ENCODE results near the gene VPS13C.

VPS13C gene

GRCh38 chr15:62069551-62069950, 9.3 kb upstream of the VPS13C start:
- no peak overlapping the region for H3K4me3 ChIP-seq (ENCODE audit: low read length)
- peaks cover 10% of the 10 kb centered on the region for H3K27me3 ChIP-seq (replicated peaks; ENCODE audit: control insufficient read depth, insufficient read depth, low read length)
- H3K9me3 ChIP-seq (ENCODE audit: control insufficient read depth, low read length) = no peaks in the 10 kb centered on the region
- peaks cover 13% of the 10 kb centered on the region for H3K4me1 ChIP-seq (ENCODE audit: control insufficient read depth, insufficient read depth, low read length)
- no peak for DNase-seq (ENCODE audit: low read depth)
- no peaks in the 10 kb centered on the region for H3K36me3 ChIP-seq (ENCODE audit: control insufficient read depth, insufficient read depth, low read length, severe bottlenecking)
- H3K9ac ChIP-seq (ENCODE audit: low read length) = no peak overlapping the region

- no peaks in the 10 kb centered on the region for H3K9me3 ChIP-seq (ENCODE audit: control insufficient read depth, low read length)
- H3K4me3 ChIP-seq (ENCODE audit: low read length) = peak overlapping the region; percentile 66
- no peaks in the 10 kb centered on the region for H3K36me3 ChIP-seq (ENCODE audit: control insufficient read depth, insufficient read depth, low read length, severe bottlenecking)
- peaks cover 10% of the 10 kb centered on the region for H3K27me3 ChIP-seq (replicated peaks; ENCODE audit: control insufficient read depth, insufficient read depth, low read length)
- peaks cover 13% of the 10 kb centered on the region for H3K4me1 ChIP-seq (ENCODE audit: control insufficient read depth, insufficient read depth, low read length)
- DNase-seq (ENCODE audit: low read depth) = no peak
- peak overlapping the region; percentile 14 for H3K9ac ChIP-seq (ENCODE audit: low read length)
These were observed 8.5 kb upstream of the VPS13C start for GRCh38 chr15:62068810-62069167.

- Histone ChIP-seq H3K4me3 (ENCODE audit: low read length) (peak overlapping the region; percentile 66), H3K27me3 (replicated peaks; ENCODE audit: control insufficient read depth, insufficient read depth, low read length) (peaks cover 10% of the 10 kb centered on the region), H3K9ac (ENCODE audit: low read length) (peak overlapping the region; percentile 14), H3K4me1 (ENCODE audit: control insufficient read depth, insufficient read depth, low read length) (peaks cover 13% of the 10 kb centered on the region), H3K36me3 (ENCODE audit: control insufficient read depth, insufficient read depth, low read length, severe bottlenecking) (no peaks in the 10 kb centered on the region), H3K9me3 (ENCODE audit: control insufficient read depth, low read length) (no peaks in the 10 kb centered on the region)
- peak; percentile 42 for DNase-seq (ENCODE audit: low read depth)
These were observed 8.0 kb upstream of the VPS13C start for GRCh38 chr15:62068071-62068809.

GRCh38 chr15:62067448-62068044, 7.3 kb upstream of the VPS13C start:
- peaks cover 13% of the 10 kb centered on the region for H3K4me1 ChIP-seq (ENCODE audit: control insufficient read depth, insufficient read depth, low read length)
- no peaks in the 10 kb centered on the region for H3K36me3 ChIP-seq (ENCODE audit: control insufficient read depth, insufficient read depth, low read length, severe bottlenecking)
- peak; percentile 32 for DNase-seq (ENCODE audit: low read depth)
- no peak overlapping the region for H3K9ac ChIP-seq (ENCODE audit: low read length)
- peak overlapping the region; percentile 77 for H3K4me3 ChIP-seq (ENCODE audit: low read length)
- peaks cover 10% of the 10 kb centered on the region for H3K27me3 ChIP-seq (replicated peaks; ENCODE audit: control insufficient read depth, insufficient read depth, low read length)
- no peaks in the 10 kb centered on the region for H3K9me3 ChIP-seq (ENCODE audit: control insufficient read depth, low read length)

- H3K36me3 ChIP-seq (ENCODE audit: control insufficient read depth, insufficient read depth, low read length, severe bottlenecking) = no peaks in the 10 kb centered on the region
- peaks cover 13% of the 10 kb centered on the region for H3K4me1 ChIP-seq (ENCODE audit: control insufficient read depth, insufficient read depth, low read length)
- peak; percentile 73 for DNase-seq (ENCODE audit: low read depth)
- peak within 1 kb of the TSS; percentile 77 for H3K4me3 ChIP-seq (ENCODE audit: low read length)
- H3K27me3 ChIP-seq (replicated peaks; ENCODE audit: control insufficient read depth, insufficient read depth, low read length) = peaks cover 10% of the 10 kb centered on the region
- H3K9ac ChIP-seq (ENCODE audit: low read length) = no peak within 1 kb of the TSS
- H3K9me3 ChIP-seq (ENCODE audit: control insufficient read depth, low read length) = no peaks in the 10 kb centered on the region
These were observed 6.6 kb upstream of the VPS13C start, which contains the start of gene C2CD4A for GRCh38 chr15:62066663-62067447. Gene C2CD4A (plus strand): TSS chr15:62066977. CDS start chr15:62067614, 637 bp downstream.

GRCh38 chr15:62063825-62064635, 3.8 kb upstream of the VPS13C start:
- no peak for DNase-seq (ENCODE audit: low read depth)
- H3K9ac ChIP-seq (ENCODE audit: low read length) = no peak overlapping the region
- peaks cover 16% of the 10 kb centered on the region for H3K4me1 ChIP-seq (ENCODE audit: control insufficient read depth, insufficient read depth, low read length)
- H3K4me3 ChIP-seq (ENCODE audit: low read length) = no peak overlapping the region
- H3K27me3 ChIP-seq (replicated peaks; ENCODE audit: control insufficient read depth, insufficient read depth, low read length) = peaks cover 10% of the 10 kb centered on the region
- no peaks in the 10 kb centered on the region for H3K9me3 ChIP-seq (ENCODE audit: control insufficient read depth, low read length)
- no peaks in the 10 kb centered on the region for H3K36me3 ChIP-seq (ENCODE audit: control insufficient read depth, insufficient read depth, low read length, severe bottlenecking)

GRCh38 chr15:62060896-62061280, 641 bp upstream of the VPS13C start:
- no peak for DNase-seq (ENCODE audit: low read depth)
- Histone ChIP-seq H3K36me3 (ENCODE audit: control insufficient read depth, insufficient read depth, low read length, severe bottlenecking) (no peaks in the 10 kb centered on the region), H3K4me3 (ENCODE audit: low read length) (peak overlapping the region; percentile 96), H3K27me3 (replicated peaks; ENCODE audit: control insufficient read depth, insufficient read depth, low read length) (no peaks in the 10 kb centered on the region), H3K9me3 (ENCODE audit: control insufficient read depth, low read length) (no peaks in the 10 kb centered on the region), H3K9ac (ENCODE audit: low read length) (peak overlapping the region; percentile 86), H3K4me1 (ENCODE audit: control insufficient read depth, insufficient read depth, low read length) (peaks cover 9% of the 10 kb centered on the region)

- no peaks in the 10 kb centered on the region for H3K27me3 ChIP-seq (replicated peaks; ENCODE audit: control insufficient read depth, insufficient read depth, low read length)
- H3K9me3 ChIP-seq (ENCODE audit: control insufficient read depth, low read length) = no peaks in the 10 kb centered on the region
- peak overlapping the region; percentile 86 for H3K9ac ChIP-seq (ENCODE audit: low read length)
- H3K4me1 ChIP-seq (ENCODE audit: control insufficient read depth, insufficient read depth, low read length) = peaks cover 9% of the 10 kb centered on the region
- DNase-seq (ENCODE audit: low read depth) = peak; percentile 73
- H3K36me3 ChIP-seq (ENCODE audit: control insufficient read depth, insufficient read depth, low read length, severe bottlenecking) = no peaks in the 10 kb centered on the region
- H3K4me3 ChIP-seq (ENCODE audit: low read length) = peak overlapping the region; percentile 96
These were observed 483 bp downstream of the VPS13C start for GRCh38 chr15:62059816-62060112.

- no peaks in the 10 kb centered on the region for H3K27me3 ChIP-seq (replicated peaks; ENCODE audit: control insufficient read depth, insufficient read depth, low read length)
- peak; percentile 36 for DNase-seq (ENCODE audit: low read depth)
- H3K9me3 ChIP-seq (ENCODE audit: control insufficient read depth, low read length) = no peaks in the 10 kb centered on the region
- H3K4me3 ChIP-seq (ENCODE audit: low read length) = peak overlapping the region; percentile 96
- peak overlapping the region; percentile 86 for H3K9ac ChIP-seq (ENCODE audit: low read length)
- peaks cover 9% of the 10 kb centered on the region for H3K4me1 ChIP-seq (ENCODE audit: control insufficient read depth, insufficient read depth, low read length)
- H3K36me3 ChIP-seq (ENCODE audit: control insufficient read depth, insufficient read depth, low read length, severe bottlenecking) = no peaks in the 10 kb centered on the region
These were observed 985 bp downstream of the VPS13C start for GRCh38 chr15:62059108-62059815.

GRCh38 chr15:62058327-62059028, 1.8 kb downstream of the VPS13C start:
- Histone ChIP-seq H3K4me3 (ENCODE audit: low read length) (peak overlapping the region; percentile 96), H3K36me3 (ENCODE audit: control insufficient read depth, insufficient read depth, low read length, severe bottlenecking) (no peaks in the 10 kb centered on the region), H3K9me3 (ENCODE audit: control insufficient read depth, low read length) (no peaks in the 10 kb centered on the region), H3K9ac (ENCODE audit: low read length) (no peak overlapping the region), H3K4me1 (ENCODE audit: control insufficient read depth, insufficient read depth, low read length) (peaks cover 12% of the 10 kb centered on the region), H3K27me3 (replicated peaks; ENCODE audit: control insufficient read depth, insufficient read depth, low read length) (no peaks in the 10 kb centered on the region)
- no peak for DNase-seq (ENCODE audit: low read depth)

All from adipocyte (in vitro differentiated cells).